Chondrocyte (in vitro differentiated cells): Measurements from ENCODE around the gene POU4F3. TPM values are rescaled to one million over a fixed set of nuclear protein-coding genes. Genes with fewer than 3 reads are reported as not detected.
"Not testable (repeated sequence)": the region's sequence is repeated elsewhere in the genome, so short reads cannot be mapped to it uniquely, and the experiment has no call there.

ENCODE experiments used
- DNase-seq: peaks from one replicate; pipeline ENCODE4 v3.0.0; 2021; ENCODE audit warnings: mixed read lengths, low spot score
- H3K27ac Mint-ChIP-seq: one replicate; pipeline ENCODE4 v1.8.0; 2021; ENCODE audit warnings: mild to moderate bottlenecking, moderate library complexity, mixed read lengths; ENCODE audit not compliant: unreplicated experiment
- H3K27me3 Mint-ChIP-seq: 2 replicates; pipeline ENCODE4 v1.8.0; 2021; ENCODE audit warnings: low read depth, mixed read lengths
- H3K36me3 Mint-ChIP-seq: 2 replicates; pipeline ENCODE4 v1.8.0; 2021; ENCODE audit warnings: low read depth, mixed read lengths
- H3K4me1 Mint-ChIP-seq: 2 replicates; pipeline ENCODE4 v1.8.0; 2021; ENCODE audit warnings: low read depth, mild to moderate bottlenecking, mixed read lengths
- H3K4me3 Mint-ChIP-seq: one replicate; pipeline ENCODE4 v1.8.0; 2021; ENCODE audit warnings: mild to moderate bottlenecking, moderate library complexity, mixed read lengths; ENCODE audit not compliant: unreplicated experiment
- H3K9me3 Mint-ChIP-seq: 2 replicates; pipeline ENCODE4 v1.8.0; 2021; ENCODE audit warnings: low read depth, mixed read lengths
- CTCF ChIP-seq: fragments of 200-600 bp; sonication (generic); IDR thresholded peaks from 2 replicates; pipeline ENCODE4 v1.5.0; 2021; ENCODE audit warnings: antibody characterized with exemption, mild to moderate bottlenecking, moderate library complexity
- long read RNA-seq: library from polyadenylated mRNA; stranded (forward); transcript quantifications from one replicate; pipeline ENCODE4 v2.0.0, GENCODE V29; 2021
- total RNA-seq: library from RNA; stranded (reverse); gene quantifications from 3 replicates; pipeline ENCODE4 v1.2.1, GENCODE V29; 2021

The POU4F3 gene
- not detected in 3 replicates for total RNA-seq
- long read RNA-seq, result 0 reads

GRCh38 chr5:146338774-146339714, at the start of gene POU4F3:
TSS of gene POU4F3 (plus strand) at chr5:146338839. CDS start at chr5:146339113, 274 bp downstream.
- no peak within 1 kb of the TSS for H3K4me3 Mint-ChIP-seq
- H3K9me3 Mint-ChIP-seq, result no peaks in the 10 kb centered on the region

GRCh38 chr5:146290318-146290717, 48.3 kb upstream of the POU4F3 start:
- no peak for DNase-seq
- peaks cover 4% of the 10 kb centered on the region for H3K36me3 Mint-ChIP-seq
- H3K4me3 Mint-ChIP-seq, result no peak overlapping the region
- no peaks in the 10 kb centered on the region for H3K27me3 Mint-ChIP-seq
- peaks cover 8% of the 10 kb centered on the region for H3K4me1 Mint-ChIP-seq
- H3K27ac Mint-ChIP-seq, result no peak overlapping the region
- no peak for TF ChIP-seq CTCF
- H3K9me3 Mint-ChIP-seq, result no peaks in the 10 kb centered on the region

More at GRCh38 chr5:146338774-146339714, at the start of gene POU4F3:
- H3K27ac Mint-ChIP-seq, result no peak within 1 kb of the TSS
- TF ChIP-seq CTCF, result no peak
- H3K4me1 Mint-ChIP-seq, result peaks cover 29% of the 10 kb centered on the region
- peaks cover 2% of the 10 kb centered on the region for H3K36me3 Mint-ChIP-seq
- DNase-seq, result no peak
- peaks cover 94% of the 10 kb centered on the region for H3K27me3 Mint-ChIP-seq

- peaks cover 7% of the 10 kb centered on the region for H3K4me1 Mint-ChIP-seq
- no peaks in the 10 kb centered on the region for H3K27me3 Mint-ChIP-seq
- H3K27ac Mint-ChIP-seq, result no peak overlapping the region
- H3K4me3 Mint-ChIP-seq, result no peak overlapping the region
- no peak for DNase-seq
- H3K9me3 Mint-ChIP-seq, result no peaks in the 10 kb centered on the region
- peaks cover 3% of the 10 kb centered on the region for H3K36me3 Mint-ChIP-seq
- TF ChIP-seq CTCF, result peak; percentile 83
These were observed 47.1 kb upstream of the POU4F3 start for GRCh38 chr5:146291421-146292074.

GRCh38 chr5:146296245-146296644, 42.4 kb upstream of the POU4F3 start:
- DNase-seq, result no peak
- Mint-ChIP-seq H3K27me3 (no peaks in the 10 kb centered on the region), H3K9me3 (no peaks in the 10 kb centered on the region), H3K36me3 (no peaks in the 10 kb centered on the region), H3K27ac (no peak overlapping the region), H3K4me3 (no peak overlapping the region), H3K4me1 (peaks cover 2% of the 10 kb centered on the region)
- no peak for TF ChIP-seq CTCF

- not testable (repeated sequence) for H3K9me3 Mint-ChIP-seq, H3K27ac Mint-ChIP-seq, H3K4me1 Mint-ChIP-seq, H3K36me3 Mint-ChIP-seq, H3K4me3 Mint-ChIP-seq, DNase-seq, H3K27me3 Mint-ChIP-seq
These were observed 39.7 kb upstream of the POU4F3 start for GRCh38 chr5:146298920-146299319.
